A549 (cell line): ENCODE data around the gene THPO.

Experiments used
- CEBPB ChIP-seq, 2 experiments: fragments of >200 bp in 1 of 2; sonication (Bioruptor Twin) in 1 of 2; formaldehyde crosslinking in 1 of 2; IDR thresholded peaks; 2 replicates each; pipeline ENCODE4 v1.6.1; 2012 to 2016
- EP300 ChIP-seq, 2 experiments: fragments of >200 bp; sonication (Bioruptor Twin); formaldehyde crosslinking; IDR thresholded peaks; 2 replicates in 1 of 2; 3 replicates in 1 of 2; pipeline ENCODE4 v1.6.1; 2016 to 2017
- NFE2L2 ChIP-seq: fragments of 150-350 bp; conservative IDR thresholded peaks from 2 replicates; pipeline ENCODE4 v1.6.1; 2014; ENCODE audit warnings: low read length
- POLR2A ChIP-seq: IDR thresholded peaks from 2 replicates; pipeline ENCODE4 v1.6.1; 2012; ENCODE audit warnings: mild to moderate bottlenecking, low read length
- POLR2AphosphoS2 ChIP-seq: conservative IDR thresholded peaks from 2 replicates; pipeline ENCODE4 v1.6.1; 2012; ENCODE audit warnings: low read length, improper control_type of control experiment, inconsistent platforms
- RAD21 ChIP-seq, 2 experiments: fragments of >200 bp in 1 of 2; sonication (Bioruptor Twin) in 1 of 2; formaldehyde crosslinking in 1 of 2; IDR thresholded peaks in 1 of 2; conservative IDR thresholded peaks in 1 of 2; 2 replicates in 1 of 2; 3 replicates in 1 of 2; pipeline ENCODE4 v1.6.1; 2012 to 2018; ENCODE audit warnings: inconsistent platforms in 1 of 2
- ZFP36 ChIP-seq: fragments of 450-650 bp; IDR thresholded peaks from 2 replicates; pipeline ENCODE4 v1.6.1; 2014; ENCODE audit warnings: borderline replicate concordance; ENCODE audit not compliant: partially characterized antibody
- TF ChIP-seq, protein P1 (sequence below): fragments of >200 bp; sonication (Bioruptor Twin); formaldehyde crosslinking; IDR thresholded peaks from 3 replicates; pipeline ENCODE4 v1.5.1; 2016
- TF ChIP-seq, protein P2 (sequence below): fragments of 200-600 bp; sonication (generic); IDR thresholded peaks from 2 replicates; pipeline ENCODE4 v1.6.1; 2016; ENCODE audit warnings: antibody characterized with exemption, mild to moderate bottlenecking, moderate library complexity
- TF ChIP-seq, protein P3 (sequence below): fragments of 450-650 bp; IDR thresholded peaks from 2 replicates; pipeline ENCODE4 v1.6.1; 2014; ENCODE audit warnings: antibody characterized with exemption

DNA sequence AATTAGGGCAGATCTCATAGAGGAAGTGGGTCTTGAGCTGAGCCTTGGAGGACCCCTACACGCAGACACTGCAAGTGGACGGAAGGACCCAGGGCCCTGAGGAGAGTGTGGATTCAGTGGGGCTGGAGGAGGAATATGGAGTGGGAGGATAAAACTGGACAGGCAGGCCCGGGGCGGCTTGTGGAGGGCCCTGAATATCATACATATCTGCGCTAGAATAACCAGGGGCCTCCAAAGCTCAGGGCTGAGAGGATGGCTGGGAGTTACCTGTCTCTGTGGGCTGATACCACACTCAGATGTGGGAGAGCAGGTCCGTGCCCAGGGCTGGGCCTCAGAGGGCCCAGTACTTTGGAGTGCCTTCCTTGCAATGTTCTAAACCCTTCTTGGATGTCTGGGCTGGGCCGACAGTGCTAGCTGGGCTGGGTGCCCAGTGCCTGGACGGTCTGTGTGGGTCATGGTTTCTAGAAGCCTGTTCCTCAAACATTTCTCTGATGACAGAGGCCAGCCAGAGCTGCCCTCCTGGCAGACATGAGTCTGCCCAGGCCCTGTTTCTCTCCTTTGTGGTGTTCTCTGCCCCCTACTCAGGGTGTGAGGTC lies 31.4 kb upstream of the THPO start:
- TF ChIP-seq, protein P1, sequence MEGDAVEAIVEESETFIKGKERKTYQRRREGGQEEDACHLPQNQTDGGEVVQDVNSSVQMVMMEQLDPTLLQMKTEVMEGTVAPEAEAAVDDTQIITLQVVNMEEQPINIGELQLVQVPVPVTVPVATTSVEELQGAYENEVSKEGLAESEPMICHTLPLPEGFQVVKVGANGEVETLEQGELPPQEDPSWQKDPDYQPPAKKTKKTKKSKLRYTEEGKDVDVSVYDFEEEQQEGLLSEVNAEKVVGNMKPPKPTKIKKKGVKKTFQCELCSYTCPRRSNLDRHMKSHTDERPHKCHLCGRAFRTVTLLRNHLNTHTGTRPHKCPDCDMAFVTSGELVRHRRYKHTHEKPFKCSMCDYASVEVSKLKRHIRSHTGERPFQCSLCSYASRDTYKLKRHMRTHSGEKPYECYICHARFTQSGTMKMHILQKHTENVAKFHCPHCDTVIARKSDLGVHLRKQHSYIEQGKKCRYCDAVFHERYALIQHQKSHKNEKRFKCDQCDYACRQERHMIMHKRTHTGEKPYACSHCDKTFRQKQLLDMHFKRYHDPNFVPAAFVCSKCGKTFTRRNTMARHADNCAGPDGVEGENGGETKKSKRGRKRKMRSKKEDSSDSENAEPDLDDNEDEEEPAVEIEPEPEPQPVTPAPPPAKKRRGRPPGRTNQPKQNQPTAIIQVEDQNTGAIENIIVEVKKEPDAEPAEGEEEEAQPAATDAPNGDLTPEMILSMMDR: no peak
- TF ChIP-seq POLR2A (no peak), RAD21 (conservative IDR thresholded peaks at IDR 0.05 in 1 of 2, IDR thresholded peaks at IDR 0.05 in 1 of 2) (no peak), CEBPB (IDR thresholded peaks at IDR 0.05) (no peak), POLR2AphosphoS2 (no peak), EP300 (IDR thresholded peaks at IDR 0.05) (no peak), ZFP36 (no peak), NFE2L2 (no peak)
- TF ChIP-seq, protein P2, sequence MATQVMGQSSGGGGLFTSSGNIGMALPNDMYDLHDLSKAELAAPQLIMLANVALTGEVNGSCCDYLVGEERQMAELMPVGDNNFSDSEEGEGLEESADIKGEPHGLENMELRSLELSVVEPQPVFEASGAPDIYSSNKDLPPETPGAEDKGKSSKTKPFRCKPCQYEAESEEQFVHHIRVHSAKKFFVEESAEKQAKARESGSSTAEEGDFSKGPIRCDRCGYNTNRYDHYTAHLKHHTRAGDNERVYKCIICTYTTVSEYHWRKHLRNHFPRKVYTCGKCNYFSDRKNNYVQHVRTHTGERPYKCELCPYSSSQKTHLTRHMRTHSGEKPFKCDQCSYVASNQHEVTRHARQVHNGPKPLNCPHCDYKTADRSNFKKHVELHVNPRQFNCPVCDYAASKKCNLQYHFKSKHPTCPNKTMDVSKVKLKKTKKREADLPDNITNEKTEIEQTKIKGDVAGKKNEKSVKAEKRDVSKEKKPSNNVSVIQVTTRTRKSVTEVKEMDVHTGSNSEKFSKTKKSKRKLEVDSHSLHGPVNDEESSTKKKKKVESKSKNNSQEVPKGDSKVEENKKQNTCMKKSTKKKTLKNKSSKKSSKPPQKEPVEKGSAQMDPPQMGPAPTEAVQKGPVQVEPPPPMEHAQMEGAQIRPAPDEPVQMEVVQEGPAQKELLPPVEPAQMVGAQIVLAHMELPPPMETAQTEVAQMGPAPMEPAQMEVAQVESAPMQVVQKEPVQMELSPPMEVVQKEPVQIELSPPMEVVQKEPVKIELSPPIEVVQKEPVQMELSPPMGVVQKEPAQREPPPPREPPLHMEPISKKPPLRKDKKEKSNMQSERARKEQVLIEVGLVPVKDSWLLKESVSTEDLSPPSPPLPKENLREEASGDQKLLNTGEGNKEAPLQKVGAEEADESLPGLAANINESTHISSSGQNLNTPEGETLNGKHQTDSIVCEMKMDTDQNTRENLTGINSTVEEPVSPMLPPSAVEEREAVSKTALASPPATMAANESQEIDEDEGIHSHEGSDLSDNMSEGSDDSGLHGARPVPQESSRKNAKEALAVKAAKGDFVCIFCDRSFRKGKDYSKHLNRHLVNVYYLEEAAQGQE: no peak
- TF ChIP-seq, protein P3, sequence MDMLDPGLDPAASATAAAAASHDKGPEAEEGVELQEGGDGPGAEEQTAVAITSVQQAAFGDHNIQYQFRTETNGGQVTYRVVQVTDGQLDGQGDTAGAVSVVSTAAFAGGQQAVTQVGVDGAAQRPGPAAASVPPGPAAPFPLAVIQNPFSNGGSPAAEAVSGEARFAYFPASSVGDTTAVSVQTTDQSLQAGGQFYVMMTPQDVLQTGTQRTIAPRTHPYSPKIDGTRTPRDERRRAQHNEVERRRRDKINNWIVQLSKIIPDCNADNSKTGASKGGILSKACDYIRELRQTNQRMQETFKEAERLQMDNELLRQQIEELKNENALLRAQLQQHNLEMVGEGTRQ: no peak
